ENCODE data around the gene CDKAL1. TPM values are rescaled to one million over a fixed set of nuclear protein-coding genes. Genes with fewer than 3 reads are reported as not detected.

Gene CDKAL1
- total RNA-seq, 1 donor from 2014 or later, result 34.3 TPM

DNA sequence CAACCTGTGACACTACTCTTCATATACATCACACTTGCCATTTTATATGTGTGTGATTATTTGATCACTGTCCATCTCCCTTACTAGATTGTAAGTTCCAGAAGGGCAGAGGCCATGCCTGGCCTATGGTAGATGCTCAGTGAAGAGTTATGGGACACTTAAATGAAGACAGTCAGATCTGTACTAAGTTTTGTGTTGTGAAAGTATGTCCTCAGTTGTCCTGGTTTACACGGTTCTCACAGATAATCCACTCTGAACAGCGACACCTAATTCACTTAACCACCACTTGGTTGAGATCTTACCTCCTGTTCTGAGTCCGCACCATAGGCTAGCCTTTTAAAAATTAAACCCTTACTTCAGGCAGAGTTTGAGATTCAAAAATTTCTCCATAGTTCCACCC, 625.2 kb downstream of the CDKAL1 start:
- Mint-ChIP-seq H3K27ac (no peak overlapping the region), H3K4me3 (ENCODE audit: low read depth) (no peak overlapping the region), H3K4me1 (ENCODE audit: low read depth) (peaks cover 27% of the 10 kb centered on the region)

DNA sequence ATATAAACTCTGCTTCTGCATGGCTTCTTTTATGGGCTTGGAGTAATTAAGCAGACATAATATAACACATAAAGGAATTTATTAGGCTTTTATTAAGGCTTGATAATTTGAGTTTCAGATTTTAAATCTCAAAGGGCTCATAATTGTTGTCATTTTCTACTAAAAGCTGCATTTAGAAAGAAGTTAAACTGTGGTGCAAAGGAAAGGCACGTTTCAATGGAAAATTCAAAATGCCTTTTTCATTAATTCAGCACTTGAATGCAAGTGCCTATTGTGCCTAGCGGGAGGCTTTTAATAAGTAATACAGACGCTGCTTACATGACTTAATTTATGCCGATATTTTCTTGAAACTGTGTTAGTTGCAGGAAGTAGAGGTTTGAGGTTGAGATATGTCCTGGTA, 627.5 kb downstream of the CDKAL1 start:
- H3K4me3 Mint-ChIP-seq (ENCODE audit: low read depth), result no peak overlapping the region
- DNase-seq (ENCODE audit: low spot score, unreplicated experiment), result no peak
- TF ChIP-seq, protein P1, sequence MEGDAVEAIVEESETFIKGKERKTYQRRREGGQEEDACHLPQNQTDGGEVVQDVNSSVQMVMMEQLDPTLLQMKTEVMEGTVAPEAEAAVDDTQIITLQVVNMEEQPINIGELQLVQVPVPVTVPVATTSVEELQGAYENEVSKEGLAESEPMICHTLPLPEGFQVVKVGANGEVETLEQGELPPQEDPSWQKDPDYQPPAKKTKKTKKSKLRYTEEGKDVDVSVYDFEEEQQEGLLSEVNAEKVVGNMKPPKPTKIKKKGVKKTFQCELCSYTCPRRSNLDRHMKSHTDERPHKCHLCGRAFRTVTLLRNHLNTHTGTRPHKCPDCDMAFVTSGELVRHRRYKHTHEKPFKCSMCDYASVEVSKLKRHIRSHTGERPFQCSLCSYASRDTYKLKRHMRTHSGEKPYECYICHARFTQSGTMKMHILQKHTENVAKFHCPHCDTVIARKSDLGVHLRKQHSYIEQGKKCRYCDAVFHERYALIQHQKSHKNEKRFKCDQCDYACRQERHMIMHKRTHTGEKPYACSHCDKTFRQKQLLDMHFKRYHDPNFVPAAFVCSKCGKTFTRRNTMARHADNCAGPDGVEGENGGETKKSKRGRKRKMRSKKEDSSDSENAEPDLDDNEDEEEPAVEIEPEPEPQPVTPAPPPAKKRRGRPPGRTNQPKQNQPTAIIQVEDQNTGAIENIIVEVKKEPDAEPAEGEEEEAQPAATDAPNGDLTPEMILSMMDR (IDR thresholded peaks at IDR 0.05; ENCODE audit: unreplicated experiment), result no peak
- H3K27ac Mint-ChIP-seq, result peak overlapping the region; percentile 11
- H3K9me3 Mint-ChIP-seq (ENCODE audit: low read depth), result no peaks in the 10 kb centered on the region
- peaks cover 1% of the 10 kb centered on the region for H3K36me3 Mint-ChIP-seq (ENCODE audit: insufficient read depth)
- H3K4me1 Mint-ChIP-seq (ENCODE audit: low read depth), result peaks cover 25% of the 10 kb centered on the region
- H3K27me3 Mint-ChIP-seq, result no peaks in the 10 kb centered on the region

More for the DNA sequence above, 625.2 kb downstream of the CDKAL1 start:
- Mint-ChIP-seq H3K27me3 (no peaks in the 10 kb centered on the region), H3K36me3 (ENCODE audit: insufficient read depth) (peaks cover 1% of the 10 kb centered on the region), H3K9me3 (ENCODE audit: low read depth) (peaks cover 3% of the 10 kb centered on the region)
- no peak for DNase-seq (ENCODE audit: low spot score, unreplicated experiment)
- TF ChIP-seq, protein P1 (IDR thresholded peaks at IDR 0.05; ENCODE audit: unreplicated experiment), result no peak

DNA sequence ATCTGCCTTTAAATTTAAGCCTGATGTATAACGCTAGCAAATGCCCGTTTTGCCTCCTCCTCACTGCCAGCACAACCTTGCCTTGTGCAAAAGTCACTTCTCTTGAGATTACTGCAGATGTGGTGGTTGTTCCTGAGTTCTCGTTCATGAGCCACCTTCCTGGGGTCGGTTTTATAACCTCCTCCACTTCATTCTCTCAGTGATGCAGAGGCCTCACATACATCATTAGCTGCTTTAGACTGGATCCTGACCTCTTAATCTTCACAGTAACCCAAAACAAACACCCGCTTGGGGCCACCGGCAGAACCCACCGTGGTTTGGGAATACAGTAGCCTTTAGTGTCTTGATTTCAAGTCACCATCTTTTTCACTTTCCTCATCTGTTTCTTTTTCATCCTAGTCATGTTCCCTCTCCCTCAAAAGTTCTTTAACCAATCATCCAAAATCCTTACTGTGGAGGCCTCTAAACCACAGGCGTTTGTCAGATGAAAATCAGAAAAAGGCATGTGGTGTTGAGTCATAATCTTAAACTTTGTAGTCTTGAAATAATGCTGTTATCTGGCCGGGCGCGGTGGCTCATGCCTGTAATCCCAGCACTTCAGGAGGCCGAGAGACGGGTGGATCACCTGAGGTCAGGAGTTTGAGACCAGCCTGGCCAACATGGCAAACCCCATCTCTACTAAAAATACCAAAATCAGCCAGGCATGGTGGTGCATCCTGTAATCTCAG, 629.0 kb downstream of the CDKAL1 start:
- Mint-ChIP-seq H3K4me1 (ENCODE audit: low read depth) (peaks cover 16% of the 10 kb centered on the region), H3K27ac (no peak overlapping the region), H3K27me3 (no peaks in the 10 kb centered on the region), H3K9me3 (ENCODE audit: low read depth) (no peaks in the 10 kb centered on the region), H3K4me3 (ENCODE audit: low read depth) (no peak overlapping the region), H3K36me3 (ENCODE audit: insufficient read depth) (peaks cover 1% of the 10 kb centered on the region)
- DNase-seq (ENCODE audit: low spot score, unreplicated experiment), result no peak
- TF ChIP-seq, protein P1 (IDR thresholded peaks at IDR 0.05; ENCODE audit: unreplicated experiment), result no peak

DNA sequence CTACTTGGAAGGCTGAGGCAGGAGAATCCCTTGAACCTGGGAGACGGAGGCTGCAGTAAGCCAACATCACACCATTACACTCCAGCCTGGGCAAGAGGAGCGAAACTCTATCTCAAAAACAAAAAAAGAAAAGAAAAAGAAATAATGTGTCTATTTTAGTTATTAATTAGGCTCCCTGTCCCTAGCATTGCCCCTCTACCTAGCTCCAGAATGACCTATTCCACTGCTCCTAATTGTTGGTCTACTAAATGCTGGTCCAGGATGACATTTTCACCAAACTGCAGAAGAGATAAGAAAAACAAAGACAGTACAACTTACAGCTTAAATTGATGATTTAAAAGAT, 629.6 kb downstream of the CDKAL1 start:
- Mint-ChIP-seq H3K36me3 (ENCODE audit: insufficient read depth) (peaks cover 1% of the 10 kb centered on the region), H3K27me3 (no peaks in the 10 kb centered on the region), H3K9me3 (ENCODE audit: low read depth) (no peaks in the 10 kb centered on the region), H3K4me3 (ENCODE audit: low read depth) (no peak overlapping the region), H3K27ac (no peak overlapping the region), H3K4me1 (ENCODE audit: low read depth) (peaks cover 14% of the 10 kb centered on the region)
- no peak for DNase-seq (ENCODE audit: low spot score, unreplicated experiment)
- TF ChIP-seq, protein P1 (IDR thresholded peaks at IDR 0.05; ENCODE audit: unreplicated experiment), result no peak

GRCh38 chr6:21164768-21165326, 630.6 kb downstream of the CDKAL1 start:
- TF ChIP-seq, protein P1 (IDR thresholded peaks at IDR 0.05; ENCODE audit: unreplicated experiment), result no peak
- H3K36me3 Mint-ChIP-seq (ENCODE audit: insufficient read depth), result peaks cover 1% of the 10 kb centered on the region

More at GRCh38 chr6:21164768-21165326, 630.6 kb downstream of the CDKAL1 start:
- Mint-ChIP-seq H3K4me1 (ENCODE audit: low read depth) (peaks cover 8% of the 10 kb centered on the region), H3K9me3 (ENCODE audit: low read depth) (no peaks in the 10 kb centered on the region), H3K27ac (no peak overlapping the region), H3K27me3 (no peaks in the 10 kb centered on the region), H3K4me3 (ENCODE audit: low read depth) (no peak overlapping the region)
- no peak for DNase-seq (ENCODE audit: low spot score, unreplicated experiment)

Data from progenitor cell of endocrine pancreas (in vitro differentiated cells).